Tibial nerve (tissue), 4 donors: ENCODE results near the gene EFR3B. TPM values are rescaled to one million over a fixed set of nuclear protein-coding genes. Genes with fewer than 3 reads are reported as not detected.

Source experiments
- DNase-seq, 2 donors: peaks; one replicate each; pipeline ENCODE4 v3.0.0-alpha.2; 2019; ENCODE audit warnings: low spot score in 2 of 2
- H3K27ac ChIP-seq, 4 donors: fragments of 200-600 bp; sonication (generic) in 3 of 4; one replicate each; pipeline ENCODE4 v1.5.1; 2017 to 2019; ENCODE audit warnings: mild to moderate bottlenecking in 1 of 4
- H3K27me3 ChIP-seq, 2 donors: fragments of 200-600 bp; sonication (generic) in 1 of 2; one replicate each; pipeline versions ENCODE4 v1.5.1 to v1.6.0; 2017 to 2019
- H3K36me3 ChIP-seq, 3 donors: fragments of 200-600 bp; sonication (generic); one replicate each; pipeline ENCODE4 v1.5.1; 2018 to 2019
- H3K4me1 ChIP-seq, 4 donors: fragments of 200-600 bp; sonication (generic) in 3 of 4; one replicate each; pipeline ENCODE4 v1.5.1; 2017 to 2019
- H3K4me3 ChIP-seq, 4 donors: fragments of 200-600 bp; sonication (generic) in 3 of 4; one replicate each; pipeline ENCODE4 v1.5.1; 2017 to 2019; ENCODE audit warnings: mild to moderate bottlenecking in 1 of 4, moderate library complexity in 1 of 4
- H3K9me3 ChIP-seq, 4 donors: fragments of 200-600 bp; sonication (generic) in 3 of 4; one replicate each; pipeline ENCODE4 v1.5.1; 2017 to 2019
- CTCF ChIP-seq, 5 experiments: fragments of 200-600 bp in 3 of 5; fragments of 450-650 bp in 2 of 5; sonication (generic) in 3 of 5; IDR thresholded peaks; one replicate each; pipeline ENCODE4 v1.5.1; 2016 to 2019; ENCODE audit warnings: antibody characterized with exemption in 5 of 5, mild to moderate bottlenecking in 3 of 5, moderate library complexity in 2 of 5
- EP300 ChIP-seq, 2 donors: sonication (generic); formaldehyde crosslinking; IDR thresholded peaks; one replicate each; pipeline ENCODE4 v1.6.1; 2017; ENCODE audit warnings: antibody characterized with exemption in 2 of 2, mild to moderate bottlenecking in 1 of 2
- POLR2A ChIP-seq, 2 donors: fragments of 450-650 bp; IDR thresholded peaks; one replicate each; pipeline ENCODE4 v1.6.1; 2017; ENCODE audit warnings: antibody characterized with exemption in 2 of 2, mild to moderate bottlenecking in 2 of 2, moderate library complexity in 2 of 2
- WGBS, 2 donors: methylation state at CpG; one replicate each; pipeline ENCODE4 v1.1.5; 2018; 5-methylcytosine and 5-hydroxymethylcytosine counted together
- total RNA-seq, 4 donors: library from RNA; depleted of rRNA; stranded (reverse); fragments of >200 nt; gene quantifications; one replicate each; pipeline ENCODE4 v1.1.0, GENCODE V29; 2016

The EFR3B gene
- total RNA-seq, 4 donors from 2014 or later, result 5.4 to 7.1 (median 5.7) TPM

GRCh38 chr2:25071966-25072365 is 30.1 kb downstream of the EFR3B start:
- 88 to 90% methylated on average over 8 of the region's 8 CpGs for WGBS, 2 donors
- H3K27me3 ChIP-seq, result no peaks in the 10 kb centered on the region
- peaks cover 0 to 7% (median 0%) of the 10 kb centered on the region in 4 donors for H3K4me1 ChIP-seq
- no peak overlapping the region for H3K27ac ChIP-seq
- H3K4me3 ChIP-seq, result no peak overlapping the region
- H3K9me3 ChIP-seq, result no peaks in the 10 kb centered on the region
- no peak for DNase-seq
- TF ChIP-seq CTCF (IDR thresholded peaks at IDR 0.05), result no peak
- no peak for TF ChIP-seq EP300 (IDR thresholded peaks at IDR 0.05)
- no peak for TF ChIP-seq POLR2A (IDR thresholded peaks at IDR 0.05)
- H3K36me3 ChIP-seq, result no peaks in the 10 kb centered on the region

GRCh38 chr2:25072606-25073005 is 30.7 kb downstream of the EFR3B start:
- 38 to 44% methylated on average over 1 of the region's 1 CpG for WGBS, 2 donors

GRCh38 chr2:25073025-25073424 is 31.1 kb downstream of the EFR3B start:
- DNase-seq, result no peak
- H3K27ac ChIP-seq, result no peak overlapping the region
- H3K4me3 ChIP-seq, result no peak overlapping the region
- H3K9me3 ChIP-seq, result no peaks in the 10 kb centered on the region
- TF ChIP-seq EP300 (IDR thresholded peaks at IDR 0.05) (no peak), CTCF (IDR thresholded peaks at IDR 0.05) (no peak), POLR2A (IDR thresholded peaks at IDR 0.05) (no peak)
- peaks cover 0 to 14% (median 1%) of the 10 kb centered on the region in 4 donors for H3K4me1 ChIP-seq
- 82 to 87% methylated on average over 5 of the region's 5 CpGs for WGBS, 2 donors
- no peaks in the 10 kb centered on the region for H3K27me3 ChIP-seq
- no peaks in the 10 kb centered on the region for H3K36me3 ChIP-seq

More at GRCh38 chr2:25072606-25073005, 30.7 kb downstream of the EFR3B start:
- Histone ChIP-seq H3K27me3 (no peaks in the 10 kb centered on the region), H3K9me3 (no peaks in the 10 kb centered on the region), H3K4me1 (peaks cover 0 to 12% (median 0%) of the 10 kb centered on the region in 4 donors), H3K27ac (no peak overlapping the region), H3K4me3 (no peak overlapping the region), H3K36me3 (no peaks in the 10 kb centered on the region)
- no peak for DNase-seq
- TF ChIP-seq EP300 (IDR thresholded peaks at IDR 0.05), result no peak
- TF ChIP-seq CTCF (IDR thresholded peaks at IDR 0.05), result no peak
- no peak for TF ChIP-seq POLR2A (IDR thresholded peaks at IDR 0.05)

- no peak overlapping the region for H3K4me3 ChIP-seq
- TF ChIP-seq EP300 (IDR thresholded peaks at IDR 0.05), result no peak
- WGBS, 2 donors, result 90 to 97% methylated on average over 4 of the region's 4 CpGs
- peaks cover 0 to 22% (median 6%) of the 10 kb centered on the region in 4 donors for H3K4me1 ChIP-seq
- H3K27me3 ChIP-seq, result no peaks in the 10 kb centered on the region
- H3K27ac ChIP-seq, result no peak overlapping the region
- DNase-seq, result no peak
- H3K9me3 ChIP-seq, result no peaks in the 10 kb centered on the region
- no peaks in the 10 kb centered on the region for H3K36me3 ChIP-seq
These were observed 32.0 kb downstream of the EFR3B start for GRCh38 chr2:25073914-25074313.

- WGBS, 2 donors, result 95 to 100% methylated on average over 3 of the region's 3 CpGs
- TF ChIP-seq EP300 (IDR thresholded peaks at IDR 0.05) (no peak), CTCF (IDR thresholded peaks at IDR 0.05) (no peak)
- Histone ChIP-seq H3K4me1 (peaks cover 0 to 22% (median 7%) of the 10 kb centered on the region in 4 donors), H3K27ac (no peak overlapping the region), H3K9me3 (no peaks in the 10 kb centered on the region), H3K36me3 (no peaks in the 10 kb centered on the region), H3K27me3 (no peaks in the 10 kb centered on the region), H3K4me3 (no peak overlapping the region)
- no peak for DNase-seq
These were observed 33.0 kb downstream of the EFR3B start for GRCh38 chr2:25074826-25075225.

- DNase-seq, result no peak
- TF ChIP-seq CTCF (IDR thresholded peaks at IDR 0.05), result no peak
- no peak for TF ChIP-seq EP300 (IDR thresholded peaks at IDR 0.05)
- TF ChIP-seq POLR2A (IDR thresholded peaks at IDR 0.05), result no peak
- Histone ChIP-seq H3K27ac (no peak overlapping the region), H3K9me3 (no peaks in the 10 kb centered on the region), H3K27me3 (no peaks in the 10 kb centered on the region), H3K36me3 (no peaks in the 10 kb centered on the region), H3K4me1 (peaks cover 0 to 22% (median 7%) of the 10 kb centered on the region in 4 donors), H3K4me3 (no peak overlapping the region)
- WGBS, 2 donors, result 42 to 52% methylated on average over 5 of the region's 5 CpGs
These were observed 34.9 kb downstream of the EFR3B start for GRCh38 chr2:25076749-25077148.
